Islet precursor cell (in vitro differentiated cells): Measurements from ENCODE around the gene ENTPD6.
A peak's percentile ranks its signal among the peaks of the same experiment; 100 is the strongest.

Source experiments
- DNase-seq: peaks from one replicate; pipeline ENCODE4 v3.0.0-alpha.2; 2018

The ENTPD6 gene

GRCh38 chr20:25244976-25245375, 49.5 kb downstream of the ENTPD6 start:
- no peak for DNase-seq

GRCh38 chr20:25245461-25245860, 49.9 kb downstream of the ENTPD6 start:
- DNase-seq: no peak

- no peak for DNase-seq
Observed at GRCh38 chr20:25246182-25246999, 50.9 kb downstream of the ENTPD6 start.

- peak; percentile 89 for DNase-seq
Observed at GRCh38 chr20:25247000-25247517, 51.5 kb downstream of the ENTPD6 start.

- DNase-seq: no peak
Observed at GRCh38 chr20:25247518-25247955, 52.0 kb downstream of the ENTPD6 start.

GRCh38 chr20:25247956-25248785, 52.7 kb downstream of the ENTPD6 start, which contains the start of gene PYGB:
Gene PYGB (plus strand): TSS chr20:25248085. CDS start chr20:25248179, 94 bp downstream.
- peak; percentile 89 for DNase-seq

- no peak for DNase-seq
Observed at GRCh38 chr20:25248786-25249172, 53.3 kb downstream of the ENTPD6 start.

- no peak for DNase-seq
Observed at GRCh38 chr20:25249198-25249931, 53.9 kb downstream of the ENTPD6 start.

- DNase-seq: no peak
Observed at GRCh38 chr20:25250508-25250907, 55.0 kb downstream of the ENTPD6 start.

GRCh38 chr20:25251019-25251418, 55.5 kb downstream of the ENTPD6 start:
- no peak for DNase-seq

GRCh38 chr20:25251558-25251957, 56.0 kb downstream of the ENTPD6 start:
- DNase-seq: no peak

GRCh38 chr20:25252230-25252651, 56.7 kb downstream of the ENTPD6 start:
- DNase-seq: no peak

- no peak for DNase-seq
Observed at GRCh38 chr20:25252686-25253421, 57.3 kb downstream of the ENTPD6 start.

- DNase-seq: no peak
Observed at GRCh38 chr20:25253606-25254275, 58.2 kb downstream of the ENTPD6 start.

- DNase-seq: no peak
Observed at GRCh38 chr20:25254571-25254970, 59.1 kb downstream of the ENTPD6 start.

- DNase-seq: no peak
Observed at GRCh38 chr20:25254986-25255680, 59.6 kb downstream of the ENTPD6 start.

GRCh38 chr20:25256226-25256859, 60.8 kb downstream of the ENTPD6 start:
- no peak for DNase-seq

- no peak for DNase-seq
Observed at GRCh38 chr20:25257130-25257529, 61.6 kb downstream of the ENTPD6 start.

- no peak for DNase-seq
Observed at GRCh38 chr20:25257756-25258475, 62.4 kb downstream of the ENTPD6 start.

GRCh38 chr20:25258476-25258805, 62.9 kb downstream of the ENTPD6 start:
- no peak for DNase-seq
